Psoas muscle (tissue), 8 donors: Measurements from ENCODE around the gene ZC3H11A. TPM values are rescaled to one million over a fixed set of nuclear protein-coding genes. Genes with fewer than 3 reads are reported as not detected.

Source experiments
- ATAC-seq, 4 donors: fragments of 200-7000 bp; cut with Tn5 transposase; one replicate each; pipeline ENCODE4 v1.9.1; 2020; ENCODE audit warnings: moderate library complexity in 3 of 4, mild to moderate bottlenecking in 2 of 4
- DNase-seq, 2 donors: peaks; one replicate each; pipeline ENCODE4 v3.0.0-alpha.2; 2020
- H3K27ac ChIP-seq: fragments of 200-600 bp; one replicate; pipeline ENCODE4 v1.8.0; 2022
- H3K27me3 ChIP-seq, 3 donors: fragments of 200-600 bp in 1 of 3; one replicate each; pipeline versions ENCODE4 v1.6.1 to v1.8.0; 2013 to 2022; ENCODE audit warnings: low read length in 2 of 3, mild to moderate bottlenecking in 2 of 3, moderate library complexity in 1 of 3; ENCODE audit not compliant: insufficient read depth in 3 of 3
- H3K36me3 ChIP-seq, 2 donors: fragments of 200-600 bp in 1 of 2; one replicate each; pipeline versions ENCODE4 v1.6.1 to v1.8.0; 2013 to 2022; ENCODE audit warnings: low read depth in 1 of 2, mild to moderate bottlenecking in 1 of 2, moderate library complexity in 1 of 2; ENCODE audit not compliant: insufficient read depth in 1 of 2
- H3K4me1 ChIP-seq: fragments of 200-600 bp; one replicate; pipeline ENCODE4 v1.8.0; 2022
- H3K4me3 ChIP-seq: fragments of 200-600 bp; one replicate; pipeline ENCODE4 v1.8.0; 2022; ENCODE audit warnings: mild to moderate bottlenecking
- H3K9me3 ChIP-seq: fragments of 200-600 bp; one replicate; pipeline ENCODE4 v1.8.0; 2022
- CTCF ChIP-seq: fragments of 200-600 bp; IDR thresholded peaks from one replicate; pipeline ENCODE4 v1.8.0; 2022; ENCODE audit warnings: antibody characterized with exemption
- WGBS, 3 donors: extraction: QIAGEN DNeasy Blood & Tissue Kit; methylation state at CpG; one replicate each; pipeline versions ENCODE4 v1.1.6 to v1.1.7; 2013; 5-methylcytosine and 5-hydroxymethylcytosine counted together
- intact Hi-C, 2 donors: fragments of 100-400 bp; cut with DNase I; formaldehyde crosslinking; loops; one replicate each; pipeline versions ENCODE4 v1.11.0 to v1.14.2; 2022
- polyA plus RNA-seq, 3 donors: library from polyadenylated mRNA; stranded (reverse); fragments of 200-250 nt; gene quantifications; one replicate each; pipeline ENCODE4 v1.2.3, GENCODE V29; 2013
- total RNA-seq, 4 donors: library from RNA; stranded (reverse); fragmentation: NEBNext Ultra II Directional in 2 of 4; extraction: Animal tissue kit (Norgen Biotek cat#: 25700) in 2 of 4; gene quantifications; one replicate each; pipeline versions ENCODE4 v1.2.1 to v1.2.4, GENCODE V29; 2021 to 2023
- donor health status: healthy with polysubstance abuse.
- donor health status: DM: no; HTN: no; CAD: no; lungs with moderate emphysema.
- donor health status: Bipolar disorder and iron deficiency.
- donor health status: healthy.
- donor health status: DM: yes; HTN: yes; CAD: no.
- donor health status: DM: no; HTN: no; CAD: no.
- donor health status: DM: no; HTN: no; CAD: no.
- donor health status: DM: yes; HTN: yes; CAD: no.

The ZC3H11A gene
- total and polyA plus RNA-seq, 7 donors: 33.5 to 79.9 (median 48.5) TPM

GRCh38 chr1:203794764-203795440 is 521 bp upstream of the ZC3H11A start:
- Histone ChIP-seq H3K27me3 (no peaks in the 10 kb centered on the region), H3K27ac (peak overlapping the region; percentile 98), H3K36me3 (peaks cover 0 to 8% of the 10 kb centered on the region in 2 donors), H3K4me3 (peak overlapping the region; percentile 85), H3K9me3 (no peaks in the 10 kb centered on the region), H3K4me1 (peaks cover 34% of the 10 kb centered on the region)
- ATAC-seq: no peak
- intact Hi-C loops: no loop called here
- no peak for DNase-seq
- no peak for TF ChIP-seq CTCF
- WGBS, 3 donors: 72 to 74% (median 73%) methylated on average over 19 of the region's 19 CpGs

GRCh38 chr1:203796236-203796605 is 798 bp downstream of the ZC3H11A start:
- Histone ChIP-seq H3K4me3 (peak overlapping the region; percentile 85), H3K27me3 (no peaks in the 10 kb centered on the region), H3K36me3 (peaks cover 0 to 8% of the 10 kb centered on the region in 2 donors), H3K4me1 (peaks cover 48% of the 10 kb centered on the region), H3K27ac (peak overlapping the region; percentile 98), H3K9me3 (no peaks in the 10 kb centered on the region)
- intact Hi-C loops: no loop called here
- WGBS, 3 donors: 0 to 1% (median 1%) methylated on average over 12 of the region's 12 CpGs
- peak; percentile 11 to 31 (median 20) for ATAC-seq
- TF ChIP-seq CTCF: no peak
- DNase-seq: no peak

- TF ChIP-seq CTCF: no peak
- no peak for DNase-seq
- H3K27me3 ChIP-seq: no peaks in the 10 kb centered on the region
- 8 to 27% (median 16%) methylated on average over 2 of the region's 2 CpGs for WGBS, 3 donors
- peak overlapping the region; percentile 85 for H3K4me3 ChIP-seq
- no peaks in the 10 kb centered on the region for H3K9me3 ChIP-seq
- peak overlapping the region; percentile 98 for H3K27ac ChIP-seq
- intact Hi-C loops: no loop called here
- ATAC-seq: peak in 1 of 4 donors; percentile 16
- peaks cover 58% of the 10 kb centered on the region for H3K4me1 ChIP-seq
- peaks cover 3 to 8% of the 10 kb centered on the region in 2 donors for H3K36me3 ChIP-seq
Measured at GRCh38 chr1:203797216-203797615, 1.8 kb downstream of the ZC3H11A start.

- intact Hi-C loops: no loop called here
- H3K4me1 ChIP-seq: peaks cover 62% of the 10 kb centered on the region
- H3K27me3 ChIP-seq: no peaks in the 10 kb centered on the region
- DNase-seq: no peak
- H3K36me3 ChIP-seq: peaks cover 3 to 11% of the 10 kb centered on the region in 2 donors
- 45 to 48% (median 45%) methylated on average over 6 of the region's 6 CpGs for WGBS, 3 donors
- H3K4me3 ChIP-seq: peak overlapping the region; percentile 85
- peak; percentile 10 for TF ChIP-seq CTCF
- H3K9me3 ChIP-seq: no peaks in the 10 kb centered on the region
- H3K27ac ChIP-seq: peak overlapping the region; percentile 98
- ATAC-seq: no peak
Measured at GRCh38 chr1:203797948-203798655, 2.7 kb downstream of the ZC3H11A start.
